ENCODE results near the gene DOCK4.

GRCh38 chr7:112065758-112066157, 140.4 kb downstream of the DOCK4 start:
- TF ChIP-seq CREB1 (IDR thresholded peaks at IDR 0.05) (no peak), CTCF (IDR thresholded peaks at IDR 0.05; ENCODE audit: control extremely low read depth in 1 of 3, insufficient read depth in 1 of 3, low read depth in 1 of 3, low read length in 3 of 3) (no peak), GABPA (IDR thresholded peaks at IDR 0.05; ENCODE audit: borderline replicate concordance, insufficient read depth, low read length) (no peak), CEBPB (IDR thresholded peaks at IDR 0.05; ENCODE audit: low read depth, low read length) (no peak), TAF1 (IDR thresholded peaks at IDR 0.05; ENCODE audit: low read depth, low read length) (no peak), EZH2 (IDR thresholded peaks at IDR 0.05; ENCODE audit: low read depth, low read length, severe bottlenecking) (no peak), EGR1 (IDR thresholded peaks at IDR 0.05; ENCODE audit: borderline replicate concordance, low read depth, low read length) (no peak), POLR2A (IDR thresholded peaks at IDR 0.05; ENCODE audit: control extremely low read depth in 1 of 2, low read depth in 2 of 2, low read length in 2 of 2) (no peak)

All from H1 (cell line).